ENCODE data around the gene FLRT2.

FLRT2 gene

DNA sequence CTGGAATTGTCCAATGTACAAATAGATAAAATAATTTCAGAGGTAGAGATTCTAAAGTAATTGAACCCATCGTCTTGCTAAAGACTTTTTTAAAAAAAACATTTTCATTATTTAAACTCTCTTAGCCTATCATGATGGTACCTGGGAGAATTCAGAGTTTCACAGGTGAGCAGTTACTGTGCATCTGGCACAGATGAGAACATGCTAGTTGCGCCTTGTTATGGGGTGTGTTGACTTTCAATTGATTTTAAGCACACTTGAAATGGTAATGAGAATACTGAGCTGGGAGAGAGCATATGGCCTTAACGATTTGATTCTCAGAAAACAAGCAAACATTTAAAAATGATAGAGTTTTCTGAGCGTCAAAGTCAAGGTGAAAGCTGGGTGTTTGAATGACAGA lies 66.6 kb downstream of the FLRT2 start:
- no peak for DNase-seq (ENCODE audit: low read depth, low spot score)

- no peak for DNase-seq (ENCODE audit: low read depth, low spot score)
These were observed 67.8 kb downstream of the FLRT2 start for GRCh38 chr14:85597701-85598100.

- no peak for DNase-seq (ENCODE audit: low read depth, low spot score)
These were observed 70.0 kb downstream of the FLRT2 start for GRCh38 chr14:85599939-85600338.

DNA sequence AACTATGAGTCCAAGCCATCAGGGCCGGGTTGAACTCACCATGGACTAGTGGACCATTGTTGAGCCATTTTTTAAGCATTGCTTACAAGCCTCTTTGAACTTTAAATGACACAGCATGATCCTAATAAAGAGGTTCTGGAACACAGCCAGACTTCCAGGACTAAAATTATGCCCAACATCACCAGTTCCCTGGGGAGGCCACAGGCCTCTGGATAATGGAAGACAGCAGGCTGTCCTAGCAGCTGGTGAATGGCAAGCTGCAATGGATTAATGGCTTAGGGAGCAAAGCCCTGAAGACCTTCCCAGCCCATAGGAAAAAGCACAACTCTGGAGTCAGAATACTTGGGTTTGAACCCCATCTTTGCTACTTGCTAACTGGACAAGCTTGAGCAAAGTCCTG lies 71.3 kb downstream of the FLRT2 start:
- no peak for DNase-seq (ENCODE audit: low read depth, low spot score)

GRCh38 chr14:85601690-85602089 lies 71.7 kb downstream of the FLRT2 start:
- no peak for DNase-seq (ENCODE audit: low read depth, low spot score)

GRCh38 chr14:85602345-85602744 lies 72.4 kb downstream of the FLRT2 start:
- DNase-seq (ENCODE audit: low read depth, low spot score) = no peak

DNA sequence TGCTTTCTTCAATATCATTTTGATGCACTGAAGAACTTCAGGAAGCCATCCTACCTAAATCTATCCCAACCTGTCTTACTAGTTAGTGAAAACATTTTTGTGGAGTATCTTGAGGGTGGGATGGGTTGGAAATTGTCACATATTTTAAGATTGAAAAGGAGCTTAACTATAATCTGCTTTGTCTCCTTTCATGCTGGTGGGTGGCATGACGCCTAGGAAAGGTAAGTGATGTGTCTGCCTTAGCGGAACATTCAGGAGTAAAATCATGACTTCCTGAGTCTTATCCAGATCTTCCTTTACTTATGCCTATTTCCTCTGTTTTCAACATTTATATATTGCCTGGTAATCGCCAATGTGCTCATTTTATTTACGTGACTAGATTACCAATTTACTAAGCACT lies 74.1 kb downstream of the FLRT2 start:
- DNase-seq (ENCODE audit: low read depth, low spot score) = no peak

- DNase-seq (ENCODE audit: low read depth, low spot score) = no peak
These were observed 74.8 kb downstream of the FLRT2 start for GRCh38 chr14:85604714-85605113.

GRCh38 chr14:85607651-85608081 lies 77.7 kb downstream of the FLRT2 start:
- no peak for DNase-seq (ENCODE audit: low read depth, low spot score)

- peak; percentile 19 for DNase-seq (ENCODE audit: low read depth, low spot score)
These were observed 83.6 kb downstream of the FLRT2 start for GRCh38 chr14:85613496-85613895.

DNA sequence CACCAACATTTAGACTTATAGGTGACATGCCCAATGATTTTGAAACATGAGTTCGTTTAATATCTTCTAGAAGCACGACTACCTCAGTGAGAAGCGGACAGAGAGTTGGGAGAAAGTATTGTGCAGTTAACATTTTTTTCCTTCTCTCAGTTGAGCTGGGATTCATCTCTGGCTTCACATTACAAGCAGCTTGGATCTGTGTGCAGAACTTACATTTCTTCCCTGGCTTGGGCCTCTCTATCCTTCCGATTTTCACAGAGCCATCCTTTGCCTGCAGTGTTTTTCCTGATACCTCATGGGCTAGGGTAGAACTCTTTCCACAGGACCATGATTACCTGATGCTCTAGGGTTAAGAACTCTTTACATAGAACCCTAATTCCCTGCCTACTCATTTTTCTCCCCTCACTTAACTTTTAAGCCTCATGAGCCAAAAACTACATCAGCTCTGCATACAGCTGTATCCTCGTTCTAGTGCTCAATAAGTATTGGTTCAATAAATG lies 86.5 kb downstream of the FLRT2 start:
- DNase-seq (ENCODE audit: low read depth, low spot score) = no peak

DNA sequence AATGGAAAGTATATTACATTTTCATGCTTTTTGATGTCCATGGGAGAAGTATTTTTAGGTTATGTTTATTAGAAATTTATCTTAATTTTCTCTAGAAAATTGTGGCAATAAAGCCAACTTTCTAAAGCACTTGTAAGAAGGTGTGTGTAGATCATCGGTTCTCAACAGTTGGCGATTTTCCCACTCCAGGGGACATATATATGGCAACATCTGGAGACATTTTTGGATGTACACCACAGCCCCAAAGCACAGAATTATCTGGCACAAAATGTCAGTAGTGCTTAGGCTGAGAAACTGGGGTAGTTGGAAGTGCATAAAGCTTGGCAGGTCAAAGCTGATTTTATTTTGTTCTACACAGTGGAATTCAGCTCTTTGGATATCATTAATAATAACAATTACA lies 86.9 kb downstream of the FLRT2 start:
- DNase-seq (ENCODE audit: low read depth, low spot score) = no peak

GRCh38 chr14:85617791-85618190 lies 87.8 kb downstream of the FLRT2 start:
- DNase-seq (ENCODE audit: low read depth, low spot score) = peak; percentile 32

DNA sequence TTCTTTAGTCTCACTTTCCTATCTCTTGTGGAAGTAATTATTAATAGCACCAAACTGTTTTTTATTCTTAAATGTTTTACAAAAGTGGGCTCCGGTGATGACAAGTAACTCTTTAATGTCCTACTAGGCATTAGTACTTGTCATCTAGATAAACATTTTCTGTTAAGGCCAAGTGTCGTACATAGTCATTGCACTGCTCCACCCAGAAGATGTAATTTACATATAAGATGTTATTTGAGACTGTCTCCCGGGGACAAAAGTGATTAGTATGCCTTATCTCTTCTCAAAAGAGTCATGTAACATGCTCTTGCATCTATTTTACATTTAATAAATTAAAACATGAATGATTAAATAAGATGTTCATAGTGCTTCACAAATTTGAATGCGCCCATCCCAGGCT lies 88.4 kb downstream of the FLRT2 start:
- no peak for DNase-seq (ENCODE audit: low read depth, low spot score)

DNA sequence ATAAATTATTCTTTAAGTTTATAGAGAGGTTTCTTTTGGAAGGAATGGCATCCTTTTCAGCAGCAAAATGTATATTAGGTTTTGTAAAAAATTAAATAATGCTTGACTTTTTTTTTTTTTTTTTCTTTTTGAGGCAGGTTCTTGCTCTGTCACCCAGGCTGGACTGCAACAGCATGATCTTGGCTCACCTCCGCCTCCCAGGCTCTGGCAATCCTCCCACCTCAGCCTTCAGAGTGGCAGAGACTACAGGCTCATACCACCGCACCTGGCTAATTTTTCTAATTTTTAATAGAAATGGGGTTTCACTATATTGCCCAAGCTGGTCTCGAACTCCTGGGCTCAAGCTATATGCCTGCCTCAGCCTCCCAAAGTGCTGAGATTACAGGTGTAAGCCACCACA lies 89.0 kb downstream of the FLRT2 start:
- no peak for DNase-seq (ENCODE audit: low read depth, low spot score)

DNA sequence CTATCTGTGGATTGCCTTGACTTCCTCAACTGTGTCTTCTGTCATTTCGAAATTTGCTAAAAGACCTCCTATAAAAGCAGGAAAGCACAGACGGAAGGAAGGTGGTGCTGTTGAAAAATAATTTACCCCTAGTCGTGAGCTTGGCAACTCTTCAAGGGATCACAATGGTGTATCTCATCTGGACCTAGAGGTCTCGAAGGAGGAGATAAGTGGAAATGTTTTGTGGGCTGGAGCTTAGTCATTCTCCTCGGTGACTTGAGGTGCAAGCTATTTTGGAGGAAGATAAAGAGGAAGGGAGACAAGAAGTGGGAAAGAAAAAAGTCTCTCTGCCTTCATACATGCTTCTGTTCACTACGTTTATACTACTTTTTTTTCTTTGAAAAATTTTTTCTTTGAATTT lies 89.9 kb downstream of the FLRT2 start:
- DNase-seq (ENCODE audit: low read depth, low spot score) = no peak

DNA sequence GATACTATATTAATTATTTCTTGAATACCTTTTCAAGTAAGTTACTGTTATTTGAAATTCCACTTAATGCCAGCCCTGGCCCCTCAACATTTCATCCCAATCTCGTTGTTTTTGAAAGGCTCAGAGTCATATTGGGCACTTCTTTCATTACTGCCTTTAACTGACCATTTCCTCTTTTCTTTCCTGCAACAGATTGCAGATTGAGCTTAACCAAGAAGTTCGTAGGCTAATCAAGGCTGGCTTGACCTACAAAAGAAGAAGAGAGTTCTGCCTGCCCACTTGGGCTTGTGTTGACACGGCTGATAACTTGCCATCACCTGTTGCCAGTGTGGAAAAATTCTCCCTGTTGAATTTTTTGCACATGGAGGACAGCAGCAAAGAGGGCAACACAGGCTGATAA lies 91.0 kb downstream of the FLRT2 start:
- no peak for DNase-seq (ENCODE audit: low read depth, low spot score)

GRCh38 chr14:85622106-85622505 lies 92.2 kb downstream of the FLRT2 start:
- peak; percentile 65 for DNase-seq (ENCODE audit: low read depth, low spot score)

GRCh38 chr14:85622986-85623685 lies 93.2 kb downstream of the FLRT2 start:
- no peak for DNase-seq (ENCODE audit: low read depth, low spot score)

DNA sequence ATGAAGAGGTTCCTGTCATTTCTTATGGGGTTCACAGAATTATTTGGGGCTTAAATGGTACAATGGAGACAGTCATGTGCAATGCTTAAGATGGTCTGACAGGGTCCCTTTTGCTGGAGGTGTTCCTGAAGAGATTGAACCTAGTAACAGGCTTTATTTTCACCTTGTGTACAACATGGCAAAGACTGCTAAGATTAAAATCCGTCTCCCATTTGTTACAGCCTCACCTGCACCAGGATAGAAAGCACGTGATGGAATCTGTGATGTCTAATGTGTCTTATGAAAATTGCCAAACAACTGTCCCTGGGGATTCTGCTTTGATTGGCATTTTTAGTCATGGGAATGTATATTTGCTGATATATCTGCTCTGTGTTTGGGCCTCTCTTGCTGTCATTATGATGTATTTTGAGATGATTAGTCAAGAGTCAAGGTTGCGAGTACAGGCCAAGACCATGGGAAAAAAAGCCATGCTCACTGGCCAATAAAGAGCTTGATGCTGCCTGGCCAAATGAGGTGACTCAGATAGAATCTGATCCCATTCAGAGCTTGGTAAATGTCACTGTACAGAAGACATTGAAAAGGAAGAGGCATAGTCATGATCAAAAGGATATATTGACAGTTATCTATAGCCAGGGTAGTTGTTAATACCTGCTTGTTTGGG lies 96.1 kb downstream of the FLRT2 start:
- no peak for DNase-seq (ENCODE audit: low read depth, low spot score)

- DNase-seq (ENCODE audit: low read depth, low spot score) = no peak
These were observed 104.3 kb downstream of the FLRT2 start for GRCh38 chr14:85634205-85634604.

DNA sequence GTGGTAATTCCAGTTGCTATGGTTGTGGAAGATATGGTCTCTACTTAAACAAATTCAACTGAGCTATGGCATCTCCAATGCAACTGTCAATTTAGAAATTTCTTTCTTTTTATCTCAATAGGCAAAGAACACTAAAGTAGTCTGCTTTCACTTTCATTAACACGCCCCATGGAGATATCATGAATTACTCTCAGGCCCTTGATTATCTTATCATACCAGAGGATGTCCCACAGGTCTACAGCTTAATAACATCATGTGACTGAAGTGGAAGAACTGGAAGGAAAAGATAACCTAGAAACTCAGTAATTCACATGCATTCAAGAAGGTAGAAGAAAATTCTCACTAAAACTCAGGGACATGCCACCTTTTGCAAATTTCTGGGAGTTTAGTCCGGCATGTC lies 114.3 kb downstream of the FLRT2 start:
- DNase-seq (ENCODE audit: low read depth, low spot score) = no peak

DNA sequence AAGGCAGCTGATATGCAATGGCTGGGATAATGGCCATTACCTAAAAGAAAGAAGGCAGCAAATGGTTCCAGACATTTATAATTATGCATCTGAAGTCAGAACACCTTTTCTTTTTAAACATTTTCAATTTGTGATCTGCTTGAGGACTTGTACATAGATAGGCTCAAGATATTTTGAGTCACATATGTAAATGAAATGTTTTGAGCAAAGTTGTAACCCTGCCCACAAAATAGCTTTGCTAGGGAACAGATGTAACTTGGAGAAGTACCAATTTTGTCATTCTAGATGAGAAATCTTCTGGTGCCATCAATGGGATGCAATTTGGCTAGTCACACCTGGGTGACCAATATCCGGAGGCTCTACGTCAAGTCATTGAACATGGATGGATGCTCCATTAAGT lies 123.1 kb downstream of the FLRT2 start:
- DNase-seq (ENCODE audit: low read depth, low spot score) = no peak
